ENCODE measurements around the gene PTPRE. TPM values are rescaled to one million over a fixed set of nuclear protein-coding genes. Genes with fewer than 3 reads are reported as not detected.
A peak's percentile ranks its signal among the peaks of the same experiment; 100 is the strongest.

The PTPRE gene
- total RNA-seq, 4 donors from 2014 or later: 9.8 to 24.9 (median 22.7) TPM

GRCh38 chr10:127922206-127922605 lies 15.3 kb downstream of the PTPRE start:
- Histone ChIP-seq H3K9me3 (no peaks in the 10 kb centered on the region), H3K27me3 (no peaks in the 10 kb centered on the region), H3K27ac (peak overlapping the region in 3 of 4 donors; percentile 17 to 45 (median 39)), H3K4me1 (peaks cover 0 to 35% (median 11%) of the 10 kb centered on the region in 3 donors), H3K4me3 (no peak overlapping the region), H3K36me3 (no peaks in the 10 kb centered on the region)
- DNase-seq: no peak
- TF ChIP-seq CTCF (IDR thresholded peaks at IDR 0.05) (no peak), POLR2A (IDR thresholded peaks at IDR 0.05) (no peak)
- intact Hi-C loops (cut with DNase I): no loop called here
- 91 to 95% methylated on average over 5 to 7 of the region's 9 CpGs for WGBS, 2 donors

- peaks cover 0 to 35% (median 11%) of the 10 kb centered on the region in 3 donors for H3K4me1 ChIP-seq
Observed at GRCh38 chr10:127922675-127923366, 15.9 kb downstream of the PTPRE start.

GRCh38 chr10:127923646-127924045 lies 16.7 kb downstream of the PTPRE start:
- DNase-seq: no peak
- 57% methylated on average over 1 of the region's 1 CpG; no CpG with 5 or more reads in 1 of the 2 donors for WGBS, 2 donors
- intact Hi-C loops (cut with DNase I): no loop called here
- Histone ChIP-seq H3K4me3 (no peak overlapping the region), H3K27me3 (no peaks in the 10 kb centered on the region), H3K36me3 (no peaks in the 10 kb centered on the region), H3K9me3 (no peaks in the 10 kb centered on the region), H3K4me1 (peaks cover 0 to 35% (median 11%) of the 10 kb centered on the region in 3 donors), H3K27ac (peak overlapping the region in 1 of 4 donors; percentile 11)
- TF ChIP-seq POLR2A (IDR thresholded peaks at IDR 0.05) (no peak), CTCF (IDR thresholded peaks at IDR 0.05) (no peak)

More at GRCh38 chr10:127922675-127923366, 15.9 kb downstream of the PTPRE start:
- WGBS, 2 donors: 78 to 86% methylated on average over 5 to 7 of the region's 12 CpGs
- Histone ChIP-seq H3K27me3 (no peaks in the 10 kb centered on the region), H3K4me3 (no peak overlapping the region), H3K36me3 (no peaks in the 10 kb centered on the region), H3K27ac (peak overlapping the region in 2 of 4 donors; percentile 17 to 39), H3K9me3 (no peaks in the 10 kb centered on the region)
- intact Hi-C loops (cut with DNase I): no loop called here
- TF ChIP-seq POLR2A (IDR thresholded peaks at IDR 0.05): no peak
- DNase-seq: no peak

GRCh38 chr10:127925471-127926207 lies 18.7 kb downstream of the PTPRE start:
- no peak for TF ChIP-seq CTCF (IDR thresholded peaks at IDR 0.05)
- no peak for TF ChIP-seq POLR2A (IDR thresholded peaks at IDR 0.05)
- Histone ChIP-seq H3K36me3 (no peaks in the 10 kb centered on the region), H3K9me3 (no peaks in the 10 kb centered on the region), H3K27me3 (no peaks in the 10 kb centered on the region), H3K27ac (no peak overlapping the region), H3K4me1 (peaks cover 0 to 20% (median 5%) of the 10 kb centered on the region in 3 donors), H3K4me3 (no peak overlapping the region)
- intact Hi-C loops (cut with DNase I): no loop called here
- DNase-seq: no peak
- WGBS, 2 donors: 58 to 68% methylated on average over 4 to 6 of the region's 6 CpGs

- Histone ChIP-seq H3K4me3 (no peak overlapping the region), H3K27ac (no peak overlapping the region), H3K4me1 (peaks cover 0 to 14% (median 3%) of the 10 kb centered on the region in 3 donors), H3K27me3 (no peaks in the 10 kb centered on the region), H3K9me3 (no peaks in the 10 kb centered on the region), H3K36me3 (no peaks in the 10 kb centered on the region)
- intact Hi-C loops (cut with DNase I): no loop called here
- TF ChIP-seq CTCF (IDR thresholded peaks at IDR 0.05) (no peak), POLR2A (IDR thresholded peaks at IDR 0.05) (no peak)
- 50% methylated on average over 3 to 6 of the region's 8 CpGs for WGBS, 2 donors
- DNase-seq: no peak
Observed at GRCh38 chr10:127926455-127926854, 19.6 kb downstream of the PTPRE start.
